T-helper 22 cell (primary cell): Measurements from ENCODE around the gene KRT79.

Source experiments
- DNase-seq: peaks from one replicate; pipeline ENCODE4 v3.0.0-alpha.2; 2020; ENCODE audit warnings: low read depth

The KRT79 gene

GRCh38 chr12:52818388-52818787 lies 15.7 kb downstream of the KRT79 start:
- no peak for DNase-seq

GRCh38 chr12:52817699-52818238 lies 16.3 kb downstream of the KRT79 start:
- DNase-seq: no peak

GRCh38 chr12:52817003-52817698 lies 17.0 kb downstream of the KRT79 start:
- DNase-seq: no peak

GRCh38 chr12:52815676-52816588 lies 18.2 kb downstream of the KRT79 start:
- no peak for DNase-seq

GRCh38 chr12:52815161-52815560 lies 18.9 kb downstream of the KRT79 start:
- DNase-seq: no peak

GRCh38 chr12:52814710-52815155 lies 19.4 kb downstream of the KRT79 start:
- no peak for DNase-seq

- no peak for DNase-seq
Observed at GRCh38 chr12:52813885-52814709, 20.0 kb downstream of the KRT79 start, which contains the start of gene KRT4. TSS of gene KRT4 (minus strand) at chr12:52814116. CDS start at chr12:52814058, 58 bp downstream.

GRCh38 chr12:52813203-52813819 lies 20.8 kb downstream of the KRT79 start:
- DNase-seq: no peak

- no peak for DNase-seq
Observed at GRCh38 chr12:52812749-52813148, 21.4 kb downstream of the KRT79 start.

- no peak for DNase-seq
Observed at GRCh38 chr12:52812073-52812400, 22.1 kb downstream of the KRT79 start.

- no peak for DNase-seq
Observed at GRCh38 chr12:52811191-52812072, 22.7 kb downstream of the KRT79 start.

GRCh38 chr12:52810554-52810953 lies 23.6 kb downstream of the KRT79 start:
- DNase-seq: no peak

GRCh38 chr12:52809166-52809565 lies 24.9 kb downstream of the KRT79 start:
- DNase-seq: no peak

GRCh38 chr12:52808573-52809160 lies 25.4 kb downstream of the KRT79 start:
- no peak for DNase-seq

GRCh38 chr12:52807544-52808470 lies 26.3 kb downstream of the KRT79 start:
- DNase-seq: no peak

GRCh38 chr12:52806821-52807543 lies 27.1 kb downstream of the KRT79 start:
- DNase-seq: no peak

GRCh38 chr12:52806169-52806811 lies 27.8 kb downstream of the KRT79 start:
- DNase-seq: no peak

GRCh38 chr12:52805739-52806138 lies 28.4 kb downstream of the KRT79 start:
- DNase-seq: no peak
